ENCODE data around the gene THOC2. TPM values are rescaled to one million over a fixed set of nuclear protein-coding genes. Genes with fewer than 3 reads are reported as not detected.

Gene THOC2
- total and polyA plus RNA-seq, 2 of the 8 experiments (the other 6 are each of a cell fraction or from before 2014, with no cell fraction given): 32.7 to 68.8 TPM

GRCh38 chrX:123773258-123773988 is 40.6 kb upstream of the THOC2 start:
- Histone ChIP-seq H2BK120ac (replicated peaks; ENCODE audit: low read depth, low read length) (no peak overlapping the region), H3K79me1 (ENCODE audit: low read depth, low read length) (no peaks in the 10 kb centered on the region), H4K91ac (replicated peaks; ENCODE audit: insufficient read length, low read length) (no peak overlapping the region), H4K20me1 (replicated peaks in 1 of 2; ENCODE audit: control insufficient read depth in 1 of 2, insufficient read depth in 2 of 2, low read length in 2 of 2) (no peaks in the 10 kb centered on the region), H3K56ac (replicated peaks; ENCODE audit: insufficient read length, low read depth, low read length) (no peak overlapping the region), H3K79me2 (ENCODE audit: control insufficient read depth in 1 of 2, insufficient read depth in 2 of 2, low read length in 2 of 2) (no peaks in the 10 kb centered on the region), H3K4ac (replicated peaks; ENCODE audit: insufficient read length, low read depth, low read length) (no peak overlapping the region), H3K9me3 (ENCODE audit: insufficient read depth in 2 of 2, low read depth in 1 of 2, low read length in 1 of 2) (no peaks in the 10 kb centered on the region), H4K5ac (ENCODE audit: insufficient read length, low read depth, low read length) (no peak overlapping the region), H3K18ac (ENCODE audit: extremely low read depth, low read length) (no peak overlapping the region), H2BK20ac (ENCODE audit: low read length) (no peak overlapping the region), H3K4me2 (ENCODE audit: insufficient read depth in 1 of 2, low read depth in 2 of 2, low read length in 2 of 2) (no peak overlapping the region), H3K23ac (ENCODE audit: insufficient read length) (no peak overlapping the region), H3K9ac (replicated peaks in 1 of 4; ENCODE audit: extremely low read depth in 1 of 4, low read depth in 3 of 4, low read length in 3 of 4) (no peak overlapping the region), H2AFZ (ENCODE audit: low read length) (no peak overlapping the region), H3K14ac (ENCODE audit: insufficient read length) (no peak overlapping the region), H3K36me3 (ENCODE audit: control insufficient read depth in 2 of 4, insufficient read depth in 4 of 4, low read length in 3 of 4) (no peaks in the 10 kb centered on the region), H2BK15ac (ENCODE audit: low read length) (no peak overlapping the region), H3K4me3 (ENCODE audit: extremely low read depth in 1 of 4, insufficient read depth in 2 of 4, low read depth in 3 of 4, low read length in 4 of 4) (no peak overlapping the region), H3K23me2 (ENCODE audit: low read depth, low read length) (no peaks in the 10 kb centered on the region), H3K27ac (ENCODE audit: low read depth, low read length) (no peak overlapping the region), H2BK5ac (ENCODE audit: low read depth, low read length) (no peak overlapping the region), H3K27me3 (replicated peaks in 1 of 4; ENCODE audit: control insufficient read depth in 3 of 4, extremely low read depth in 1 of 4, insufficient read depth in 3 of 4, low read length in 3 of 4) (no peaks in the 10 kb centered on the region), H2BK12ac (ENCODE audit: low read depth, low read length) (no peak overlapping the region), H3K4me1 (replicated peaks in 1 of 4; ENCODE audit: control insufficient read depth in 3 of 4, insufficient read depth in 4 of 4, low read length in 3 of 4) (no peaks in the 10 kb centered on the region), H4K8ac (ENCODE audit: extremely low read depth, insufficient read depth, low read length) (no peak overlapping the region), H2AK5ac (ENCODE audit: low read depth, low read length) (no peak overlapping the region)
- ChIA-PET CTCF (ENCODE audit: partially characterized antibody) (no interaction called here), POLR2A (ENCODE audit: partially characterized antibody) (no interaction called here)
- FAIRE-seq (no peak), DNase-seq (ENCODE audit: low read depth in 1 of 2, low spot score in 2 of 2) (no peak)
- WGBS, 2 experiments (ENCODE audit: extremely low coverage in 1 of 2, insufficient coverage in 1 of 2, insufficient read length in 1 of 2, insufficient replicate concordance in 2 of 2, low coverage in 1 of 2, low lambda C conversion rate in 2 of 2, missing lambda C conversion rate in 1 of 2): 96% methylated on average over 3 of the region's 4 CpGs; no CpG with 5 or more reads in 1 of the 2 experiments
- no peak for TF ChIP-seq POLR2A (IDR thresholded peaks at IDR 0.05; ENCODE audit: control extremely low read depth in 1 of 2, low read depth in 2 of 2, low read length in 2 of 2)
- no peak for TF ChIP-seq RBBP5 (IDR thresholded peaks at IDR 0.05; ENCODE audit: borderline replicate concordance, low read depth, low read length)
- no peak for TF ChIP-seq KDM4A (IDR thresholded peaks at IDR 0.05; ENCODE audit: low read depth, low read length, severe bottlenecking)
- no peak for TF ChIP-seq CBX8 (IDR thresholded peaks at IDR 0.05; ENCODE audit: borderline replicate concordance, low read depth, low read length)
- TF ChIP-seq JUN (IDR thresholded peaks at IDR 0.05; ENCODE audit: low read depth, low read length): no peak
- TF ChIP-seq TAF7 (optimal IDR thresholded peaks at IDR 0.05; ENCODE audit: borderline replicate concordance, low read depth, low read length): no peak
- no peak for TF ChIP-seq CBX5 (IDR thresholded peaks at IDR 0.05; ENCODE audit: low read depth, low read length)
- no peak for TF ChIP-seq TAF1 (IDR thresholded peaks at IDR 0.05; ENCODE audit: low read depth, low read length)
